A549 (cell line): ENCODE results near the gene THPO. TPM values are rescaled to one million over a fixed set of nuclear protein-coding genes. Genes with fewer than 3 reads are reported as not detected.

Experiments used
- ATAC-seq, 2 experiments: fragments of 200-7000 bp in 1 of 2; fragments of >200 bp in 1 of 2; cut with Nextera tagmentation in 1 of 2; cut with Tn5 transposase in 1 of 2; 3 replicates each; pipeline versions ENCODE4 v1.8.0 to v1.9.1; 2018 to 2020; ENCODE audit warnings: mild to moderate bottlenecking in 1 of 2, moderate library complexity in 1 of 2
- CTCF ChIA-PET: fragments of 300-600 bp; sonication (Branson Sonifier 250); formaldehyde crosslinking; extraction: SDS; loops from one replicate; lab custom pipeline; 2021; ENCODE audit warnings: antibody characterized with exemption, inconsistent platforms; lab: Yijun Ruan, JAX
- POLR2A ChIA-PET: fragments of 350-600 bp; formaldehyde crosslinking; extraction: SDS; loops from one replicate; lab custom pipeline; 2021; ENCODE audit warnings: antibody characterized with exemption, inconsistent platforms; lab: Yijun Ruan, JAX
- DNase-seq, 2 experiments: peaks; one replicate each; pipeline versions ENCODE4 v3.0.0 to v3.0.0-alpha.2; 2011 to 2016; ENCODE audit warnings: low read depth in 1 of 2, low spot score in 1 of 2
- FAIRE-seq: peaks from 2 replicates; lab custom pipeline; 2011; peaks lifted over from hg19 to GRCh38; lab: Jason Lieb, UNC
- H3K27ac ChIP-seq, 2 experiments: fragments of >200 bp; sonication (Bioruptor Twin); formaldehyde crosslinking; 3 replicates each; pipeline ENCODE4 v1.5.1; 2016 to 2017
- H3K4me1 ChIP-seq: fragments of >200 bp; sonication (Bioruptor Twin); formaldehyde crosslinking; 3 replicates; pipeline ENCODE4 v1.6.1; 2016
- H3K4me2 ChIP-seq: fragments of >200 bp; sonication (Bioruptor Twin); formaldehyde crosslinking; 3 replicates; pipeline ENCODE4 v1.6.1; 2016
- H3K4me3 ChIP-seq: fragments of >200 bp; sonication (Bioruptor Twin); formaldehyde crosslinking; 3 replicates; pipeline ENCODE4 v1.5.1; 2016
- H3K9me3 ChIP-seq: fragments of >200 bp; sonication (Bioruptor Twin); formaldehyde crosslinking; 3 replicates; pipeline ENCODE4 v1.6.1; 2016
- BCL3 ChIP-seq: fragments of >200 bp; sonication (Bioruptor Twin); formaldehyde crosslinking; IDR thresholded peaks from 3 replicates; pipeline ENCODE4 v1.6.1; 2016
- BHLHE40 ChIP-seq: IDR thresholded peaks from 2 replicates; pipeline ENCODE4 v1.6.1; 2012; ENCODE audit warnings: low read depth, low read length, inconsistent platforms
- CHD2 ChIP-seq: fragments of 150-350 bp; IDR thresholded peaks from 2 replicates; pipeline ENCODE4 v1.6.1; 2014; ENCODE audit warnings: low read length; ENCODE audit not compliant: partially characterized antibody
- CHD4 ChIP-seq: fragments of 200-600 bp; sonication (generic); IDR thresholded peaks from 2 replicates; pipeline ENCODE4 v1.6.1; 2016; ENCODE audit warnings: antibody characterized with exemption, mild to moderate bottlenecking, borderline replicate concordance
- CTCF ChIP-seq: fragments of >200 bp; sonication (Bioruptor Twin); formaldehyde crosslinking; IDR thresholded peaks from 3 replicates; pipeline ENCODE4 v1.5.1; 2016
- E2F6 ChIP-seq: IDR thresholded peaks from 2 replicates; pipeline ENCODE4 v1.6.1; 2012; ENCODE audit warnings: low read depth, borderline replicate concordance
- FOSB ChIP-seq: fragments of 250-450 bp; sonication (Bioruptor Pico); IDR thresholded peaks from 2 replicates; pipeline ENCODE4 v1.5.0; 2020; ENCODE audit warnings: mild to moderate bottlenecking, moderate library complexity
- HEYL ChIP-seq: fragments of 250-450 bp; sonication (Bioruptor Pico); IDR thresholded peaks from 2 replicates; pipeline ENCODE4 v1.8.0; 2021; ENCODE audit warnings: mild to moderate bottlenecking, moderate library complexity
- HOXB13 ChIP-seq: fragments of 250-450 bp; sonication (Bioruptor Pico); IDR thresholded peaks from 2 replicates; pipeline ENCODE4 v1.5.0; 2020; ENCODE audit warnings: low read depth, mild to moderate bottlenecking, moderate library complexity
- HOXB5 ChIP-seq: fragments of 250-450 bp; sonication (Bioruptor Pico); IDR thresholded peaks from 2 replicates; pipeline ENCODE4 v1.5.0; 2020; ENCODE audit warnings: mild to moderate bottlenecking, moderate library complexity
- JUN ChIP-seq, 2 experiments: fragments of >200 bp; sonication (Bioruptor Twin); formaldehyde crosslinking; IDR thresholded peaks; 2 replicates in 1 of 2; 3 replicates in 1 of 2; pipeline ENCODE4 v1.6.1; 2016 to 2017
- MAFK ChIP-seq: fragments of 450-650 bp; IDR thresholded peaks from 2 replicates; pipeline ENCODE4 v1.6.1; 2014; ENCODE audit not compliant: partially characterized antibody
- MAX ChIP-seq: IDR thresholded peaks from 2 replicates; pipeline ENCODE4 v1.6.1; 2012
- MYC ChIP-seq: IDR thresholded peaks from 2 replicates; pipeline ENCODE4 v1.6.1; 2012; ENCODE audit warnings: mild to moderate bottlenecking, inconsistent platforms, low read length, improper control_type of control experiment, borderline replicate concordance
- PBX3 ChIP-seq: IDR thresholded peaks from 2 replicates; pipeline ENCODE4 v1.6.1; 2012
- PHF8 ChIP-seq: fragments of 200-600 bp; sonication (generic); IDR thresholded peaks from 2 replicates; pipeline ENCODE4 v1.6.1; 2016; ENCODE audit warnings: low read depth, mild to moderate bottlenecking, antibody characterized with exemption, moderate library complexity, borderline replicate concordance
- POLR2A ChIP-seq: IDR thresholded peaks from 2 replicates; pipeline ENCODE4 v1.6.1; 2012; ENCODE audit warnings: mild to moderate bottlenecking, low read length
- RCOR1 ChIP-seq: fragments of 150-350 bp; IDR thresholded peaks from 2 replicates; pipeline ENCODE4 v1.6.1; 2014; ENCODE audit warnings: antibody characterized with exemption, low read length, low read depth
- REST ChIP-seq: fragments of 200-600 bp; sonication (generic); IDR thresholded peaks from 2 replicates; pipeline ENCODE4 v1.6.1; 2016; ENCODE audit warnings: antibody characterized with exemption, mild to moderate bottlenecking, moderate library complexity
- SREBF2 ChIP-seq: fragments of 450-650 bp; IDR thresholded peaks from 2 replicates; pipeline ENCODE4 v1.6.1; 2014; ENCODE audit warnings: mild to moderate bottlenecking, moderate library complexity
- TFCP2L1 ChIP-seq: fragments of 250-450 bp; sonication (Bioruptor Pico); IDR thresholded peaks from 2 replicates; pipeline ENCODE4 v1.5.0; 2021; ENCODE audit warnings: mild to moderate bottlenecking
- TP53 ChIP-seq: fragments of 250-450 bp; sonication (Bioruptor Pico); IDR thresholded peaks from 2 replicates; pipeline ENCODE4 v1.5.0; 2021; ENCODE audit warnings: mild to moderate bottlenecking, moderate library complexity
- USF2 ChIP-seq: fragments of 450-650 bp; IDR thresholded peaks from 2 replicates; pipeline ENCODE4 v1.6.1; 2014; ENCODE audit warnings: antibody characterized with exemption
- ZC3H11A ChIP-seq: fragments of 450-650 bp; IDR thresholded peaks from 2 replicates; pipeline ENCODE4 v1.6.1; 2014; ENCODE audit warnings: antibody characterized with exemption, mild to moderate bottlenecking
- WGBS: methylation state at CpG from one replicate; pipeline ENCODE4 v1.1.6; 2017; ENCODE audit errors: missing lambda C conversion rate; 5-methylcytosine and 5-hydroxymethylcytosine counted together
- polyA plus RNA-seq, 4 experiments: library from polyadenylated mRNA; depleted of rRNA in 3 of 4; stranded (reverse); fragments of >200 nt; fragmentation: RNase III in 1 of 4; extraction: RNeasy Plus Mini Kit Qiagen cat#74134 plus additional on column Dnase treatment in 1 of 4; gene quantifications; 2 replicates in 3 of 4; 3 replicates in 1 of 4; pipeline ENCODE4 v1.2.3, GENCODE V29; 2011 to 2017

Gene THPO
- polyA plus RNA-seq, 2 of the 4 experiments (the other 2 are of a cell fraction): 0.06 TPM; not detected in 1

- ATAC-seq: no peak
- FAIRE-seq: no peak
- POLR2A ChIA-PET: no interaction called here
- H3K27ac ChIP-seq: no peak overlapping the region
- 87% methylated on average over 5 of the region's 5 CpGs for WGBS
- no peak for DNase-seq
- H3K4me2 ChIP-seq: no peak overlapping the region
- H3K9me3 ChIP-seq: no peaks in the 10 kb centered on the region
- CTCF ChIA-PET: interaction anchor here (0.6 to 13.6 kb wide), 7 partner anchors 13 to 174 kb away, joined by 3 to 171 read pairs (median 4); no protein-coding TSS in a partner anchor
- no peak overlapping the region for H3K4me3 ChIP-seq
- H3K4me1 ChIP-seq: peaks cover 17% of the 10 kb centered on the region; the same call in 2 of the 3 replicates
- TF ChIP-seq MAFK (no peak), BHLHE40 (no peak), HOXB5 (no peak), CHD4 (no peak), TP53 (CRISPR knock-in tag) (no peak), ZC3H11A (no peak), SREBF2 (no peak), MYC (no peak)
Observed at GRCh38 chr3:184366619-184367289, 11.3 kb downstream of the THPO start.

GRCh38 chr3:184362668-184363546, 15.1 kb downstream of the THPO start:
- ATAC-seq (peak; percentile 67 to 86), DNase-seq (peak; percentile 78 to 97), FAIRE-seq (no peak)
- peak overlapping the region; percentile 94 to 97 for H3K27ac ChIP-seq
- no peaks in the 10 kb centered on the region for H3K9me3 ChIP-seq
- under 1% methylated on average over 12 of the region's 68 CpGs for WGBS
- TF ChIP-seq RCOR1 (no peak), REST (0 out of 2 replicates have a peak, but pooled peaks have one; percentile 35), PHF8 (peak; percentile 66; the same call in 1 of the 2 replicates), BCL3 (0 out of 3 replicates have a peak, but pooled peaks have one; percentile 52), TFCP2L1 (CRISPR knock-in tag) (0 out of 2 replicates have a peak, but pooled peaks have one; percentile 49), CHD2 (peak; percentile 69), FOSB (CRISPR knock-in tag) (no peak), PBX3 (peak; percentile 78), USF2 (no peak), CTCF (peak; percentile 41), POLR2A (peak; percentile 66), MAX (peak; percentile 81), MYC (0 out of 2 replicates have a peak, but pooled peaks have one; percentile 9), JUN (IDR thresholded peaks at IDR 0.05) (peak; percentile 48 to 90; a peak in 3 of 5 replicates), HOXB13 (CRISPR knock-in tag) (no peak), HEYL (CRISPR knock-in tag) (0 out of 2 replicates have a peak, but pooled peaks have one; percentile 43), E2F6 (peak; percentile 65)
- H3K4me1 ChIP-seq: peaks cover 20% of the 10 kb centered on the region
- H3K4me2 ChIP-seq: peak overlapping the region; percentile 97
- peak overlapping the region; percentile 79 for H3K4me3 ChIP-seq
- ChIA-PET CTCF (interaction anchor here (0.6 to 1.6 kb wide), 13 partner anchors 9 to 247 kb away, joined by 3 to 5 read pairs (median 3); partner anchors contain the start of genes FAM131A and THPO), POLR2A (interaction anchor here (0.6 to 1.4 kb wide), 5 partner anchors 12 to 1294 kb away, joined by 3 to 4 read pairs (median 3); no protein-coding TSS in a partner anchor)
